CD4-positive, alpha-beta T cell treated with Interleukin-10 for 1 hour (primary cell): ENCODE data around the gene PID1.
"Not testable (repeated sequence)": the region's sequence is repeated elsewhere in the genome, so short reads cannot be mapped to it uniquely, and the experiment has no call there.

Experiments
- DNase-seq: peaks from one replicate; pipeline ENCODE4 v3.0.0-alpha.2; 2020

The PID1 gene

GRCh38 chr2:229206548-229206947 lies 64.5 kb downstream of the PID1 start:
- no peak for DNase-seq

- no peak for DNase-seq
Observed at GRCh38 chr2:229205704-229206103, 65.4 kb downstream of the PID1 start.

GRCh38 chr2:229202646-229203045 lies 68.4 kb downstream of the PID1 start:
- DNase-seq, result no peak

- DNase-seq, result no peak
Observed at GRCh38 chr2:229201521-229201920, 69.6 kb downstream of the PID1 start.

DNA sequence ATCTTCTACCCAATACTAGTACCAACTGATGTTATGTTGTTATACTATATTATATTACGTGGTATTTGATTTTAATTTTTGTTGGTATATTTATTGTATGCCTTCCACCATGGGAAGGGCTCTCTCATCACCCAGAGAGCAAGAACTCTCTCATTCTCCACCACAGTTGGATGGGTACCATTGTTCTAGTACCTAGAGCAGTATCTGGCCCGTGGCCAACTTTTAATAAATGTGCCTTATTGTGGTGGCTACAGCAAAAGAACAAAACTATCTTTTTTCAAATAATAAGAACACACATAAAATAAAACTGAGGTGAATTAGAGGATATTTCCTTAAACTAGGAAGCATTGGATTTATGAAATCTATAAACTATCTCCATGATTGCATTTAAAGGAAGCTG lies 71.8 kb downstream of the PID1 start:
- no peak for DNase-seq

DNA sequence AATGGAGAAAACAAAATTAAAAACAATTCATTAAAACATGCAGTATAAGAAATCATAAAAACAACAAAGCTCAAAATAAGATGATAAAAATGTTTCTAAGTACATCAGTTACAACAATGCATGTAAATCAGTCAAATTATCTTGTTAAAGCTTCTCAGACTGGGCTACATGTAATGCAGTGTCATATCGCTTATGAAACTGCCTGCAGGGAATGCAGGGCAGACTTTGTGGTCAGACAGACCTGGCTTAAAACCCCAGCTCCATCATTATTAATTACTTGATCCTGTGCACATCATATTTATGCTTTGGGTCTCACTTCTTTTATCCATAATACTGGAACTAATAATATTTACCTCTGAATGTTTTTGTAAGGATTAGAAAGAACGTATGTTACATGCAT lies 74.6 kb downstream of the PID1 start:
- no peak for DNase-seq

DNA sequence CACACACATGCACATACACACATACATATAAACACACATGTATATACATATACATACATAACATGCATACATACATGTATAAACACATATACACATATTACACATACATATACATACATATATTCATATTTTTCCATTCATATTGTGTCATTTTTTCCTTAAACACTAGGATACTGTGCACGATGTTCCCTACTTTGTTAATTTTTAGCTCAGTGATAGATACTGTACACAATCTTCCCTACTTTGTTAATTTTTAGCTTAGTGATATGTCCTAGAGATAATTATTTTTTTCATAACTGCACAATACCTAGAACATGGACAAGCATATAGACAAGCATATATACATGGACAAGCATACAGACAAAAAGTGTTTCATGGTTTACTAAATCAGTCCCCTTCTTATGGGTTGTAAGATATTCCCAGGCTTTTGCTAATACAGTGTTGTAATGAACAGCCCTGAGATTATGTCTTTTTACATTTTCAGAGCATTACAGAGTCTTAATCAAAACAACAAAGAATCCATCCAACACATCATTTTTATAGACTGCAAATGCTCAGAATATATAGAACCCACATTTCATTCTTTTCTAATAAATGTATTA lies 75.6 kb downstream of the PID1 start:
- no peak for DNase-seq

- DNase-seq, result no peak
Observed at GRCh38 chr2:229193281-229193680, 77.8 kb downstream of the PID1 start.

DNA sequence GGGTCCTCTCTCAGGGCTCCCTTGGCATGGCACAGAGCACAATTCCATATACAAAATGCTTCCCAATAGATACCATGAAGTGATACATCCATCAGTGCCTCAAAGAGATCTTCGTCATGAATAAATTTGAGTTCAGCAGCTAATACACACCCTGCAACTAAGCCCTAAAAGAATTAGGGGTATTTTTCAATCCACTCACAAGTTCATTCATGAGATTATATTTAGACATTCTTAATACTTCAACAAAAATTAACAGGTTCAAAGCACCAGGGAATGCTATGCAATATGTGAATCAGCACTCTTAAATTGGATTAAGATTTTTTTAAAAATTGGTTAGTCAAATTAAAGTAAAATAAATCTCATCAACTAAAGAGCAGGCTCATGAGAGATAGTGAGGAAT lies 79.7 kb downstream of the PID1 start:
- DNase-seq, result no peak

DNA sequence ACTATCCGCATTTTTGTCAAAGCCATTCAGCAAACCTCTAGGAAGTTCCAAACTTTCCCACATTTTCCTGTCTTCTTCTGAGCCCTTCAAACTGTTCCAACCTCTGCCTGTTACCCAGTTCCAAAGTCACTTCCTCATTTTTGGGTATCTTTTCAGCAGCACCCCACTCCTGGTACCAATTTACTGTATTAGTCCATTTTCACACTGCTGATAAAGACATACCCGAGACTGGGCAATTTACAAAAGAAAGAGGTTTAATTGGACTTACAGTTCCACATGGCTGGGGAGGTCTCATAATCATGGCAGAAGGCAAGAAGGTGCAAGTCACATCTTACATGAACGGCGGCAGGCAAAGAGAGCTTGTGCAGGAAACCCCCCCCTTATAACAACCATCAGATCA lies 84.0 kb downstream of the PID1 start:
- not testable (repeated sequence) for DNase-seq

GRCh38 chr2:229181641-229182040 lies 89.4 kb downstream of the PID1 start:
- DNase-seq, result no peak

DNA sequence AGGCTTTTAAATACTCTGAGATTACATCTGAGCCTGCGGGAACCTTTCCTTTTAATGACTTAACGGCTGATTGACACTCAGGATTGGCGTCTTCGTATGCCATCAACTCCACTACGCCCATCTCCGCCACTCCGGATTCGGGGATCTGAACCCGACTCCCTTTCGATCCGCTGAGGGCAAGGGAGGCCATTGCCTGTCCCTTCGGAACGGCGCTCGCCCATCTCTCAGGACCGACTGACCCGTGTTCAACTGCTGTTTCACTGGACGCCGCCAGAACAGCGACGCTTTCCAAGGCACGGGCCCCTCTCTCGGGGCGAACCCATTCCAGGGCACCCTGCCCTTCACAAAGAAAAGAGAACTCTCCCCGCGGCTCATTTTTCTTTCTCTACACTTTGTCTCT lies 90.4 kb downstream of the PID1 start:
- DNase-seq, result no peak

DNA sequence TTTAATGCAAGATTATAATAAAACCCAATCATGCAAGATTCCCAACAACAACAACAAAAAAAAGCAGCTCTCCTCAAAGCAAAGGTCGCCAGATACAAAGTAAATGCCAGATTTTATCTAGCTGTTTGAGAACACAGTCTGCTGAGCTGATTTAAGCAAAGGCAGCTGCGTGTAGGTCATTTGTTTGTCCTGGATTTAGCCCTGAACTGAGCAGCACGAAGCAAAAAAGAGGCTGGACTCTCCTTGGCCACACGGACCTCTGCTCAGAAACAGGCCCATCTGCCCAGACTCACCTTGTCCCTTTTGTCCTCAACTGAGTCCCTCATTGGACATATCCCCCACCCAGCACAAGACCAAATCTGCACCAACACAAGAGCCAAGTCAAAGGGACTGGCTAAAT lies 91.5 kb downstream of the PID1 start:
- DNase-seq, result no peak

DNA sequence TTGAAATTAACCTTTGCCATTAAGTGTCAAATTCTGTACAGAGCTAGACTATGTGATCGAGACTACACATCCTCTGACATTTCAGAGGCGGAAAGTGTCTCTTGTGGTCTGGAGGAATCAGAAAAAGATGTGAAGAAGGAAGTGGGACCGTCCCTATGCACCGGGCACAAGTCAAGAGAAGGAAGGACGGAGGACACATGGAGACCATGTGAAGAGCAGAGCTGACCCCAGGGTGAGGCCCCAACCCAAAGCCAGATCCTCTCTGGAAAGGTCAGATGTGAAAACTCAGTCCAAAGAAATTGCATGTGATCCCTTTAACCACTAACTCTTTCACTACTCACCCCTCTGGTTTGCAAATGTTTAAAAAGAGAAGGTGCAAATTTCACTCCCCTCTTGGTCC lies 92.4 kb downstream of the PID1 start:
- DNase-seq, result no peak

GRCh38 chr2:229178117-229178516 lies 93.0 kb downstream of the PID1 start:
- no peak for DNase-seq

- DNase-seq, result no peak
Observed at GRCh38 chr2:229176136-229176535, 95.0 kb downstream of the PID1 start.

GRCh38 chr2:229175497-229175863 lies 95.6 kb downstream of the PID1 start:
- DNase-seq, result no peak

DNA sequence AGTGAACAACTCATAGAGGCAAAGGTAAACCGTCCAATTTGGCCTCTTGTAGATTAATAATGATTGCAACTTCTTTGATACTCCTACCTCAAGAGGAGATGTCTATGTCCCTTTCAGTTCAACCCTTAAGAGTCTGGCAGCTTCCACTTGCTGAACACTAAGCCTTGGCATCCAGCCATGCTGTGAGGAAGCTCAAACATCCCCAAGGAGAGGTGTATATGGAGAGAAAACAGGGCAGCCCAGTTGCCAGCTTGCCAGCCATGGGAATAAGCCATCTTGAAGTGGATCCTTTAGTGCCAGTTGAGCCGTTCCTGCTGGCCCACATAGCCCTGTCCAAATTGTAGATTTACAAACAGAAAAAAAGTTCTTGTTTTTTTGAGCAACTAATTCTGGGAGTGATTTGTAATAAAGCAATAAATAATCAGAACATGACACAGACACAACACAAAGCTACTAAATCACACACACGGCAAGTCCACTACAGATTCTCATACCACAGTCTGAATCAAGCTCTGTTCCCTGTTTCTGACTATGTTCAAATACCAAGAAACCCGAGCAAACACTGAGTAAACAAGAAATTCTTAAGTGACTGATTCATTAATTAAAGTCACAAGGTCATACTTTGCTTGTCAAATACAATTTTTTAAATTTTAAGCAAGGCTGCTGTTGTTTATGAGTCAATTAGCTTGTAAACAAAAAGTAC lies 96.1 kb downstream of the PID1 start:
- DNase-seq, result no peak

DNA sequence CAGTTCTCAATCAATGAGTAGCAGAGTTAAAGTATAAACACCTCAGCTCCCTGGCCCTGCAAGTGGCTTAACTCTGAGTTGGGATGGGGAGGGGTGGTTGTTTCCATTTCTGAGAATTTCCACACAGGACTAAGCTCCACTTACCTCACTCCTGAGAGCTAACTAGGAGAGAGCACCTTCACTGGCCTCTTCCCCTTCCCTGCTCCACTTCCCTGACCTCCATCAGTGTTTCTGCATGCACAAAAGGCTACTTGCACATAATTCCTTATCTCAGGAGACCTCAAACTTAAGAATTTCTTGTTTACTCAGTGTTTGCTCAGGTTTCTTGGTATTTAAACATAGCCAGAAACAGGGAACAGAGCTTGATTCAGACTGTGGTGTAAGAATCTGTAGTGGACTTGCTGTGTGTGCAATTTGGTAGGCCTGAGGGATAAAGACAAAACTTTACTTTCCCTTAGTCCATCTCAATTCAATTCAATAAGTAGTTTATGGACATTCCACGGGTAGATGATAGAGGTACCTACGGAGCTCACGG lies 97.2 kb downstream of the PID1 start:
- DNase-seq, result no peak

DNA sequence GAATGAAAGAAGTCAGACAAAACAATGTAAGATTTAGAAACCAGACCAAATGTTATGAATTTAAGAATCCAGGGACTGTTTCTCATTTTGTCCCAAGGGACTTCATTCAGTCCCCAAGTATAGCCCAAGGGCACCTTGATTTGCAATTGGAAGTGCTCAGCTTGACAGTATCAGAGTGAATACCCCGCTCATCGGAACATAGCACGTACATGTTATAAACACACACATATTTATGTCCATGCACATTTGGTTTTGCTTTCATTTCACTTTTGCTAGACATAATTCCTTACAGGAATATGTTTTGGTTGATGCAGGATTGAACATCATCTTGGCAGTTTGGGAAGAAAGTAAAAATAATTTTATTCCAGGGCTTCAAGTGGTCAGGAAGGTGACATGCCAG lies 100.2 kb downstream of the PID1 start:
- no peak for DNase-seq

DNA sequence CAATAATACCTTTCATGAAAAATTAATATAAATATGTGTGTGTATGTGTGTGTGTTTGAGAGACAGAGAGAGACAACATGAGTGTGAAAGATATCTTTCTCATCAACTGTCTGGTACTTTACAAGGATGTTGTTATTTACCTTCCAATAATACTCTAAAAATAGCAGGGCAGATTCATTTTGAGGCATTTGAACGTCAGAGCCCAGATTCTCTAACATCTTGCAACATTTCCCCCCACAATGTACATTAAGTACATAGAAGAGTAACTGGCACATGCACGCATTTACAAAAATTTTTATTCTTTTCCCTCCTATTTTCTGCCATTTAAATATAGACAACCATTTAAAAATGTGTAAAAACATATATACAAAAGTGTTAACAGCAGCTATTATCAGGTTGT lies 100.9 kb downstream of the PID1 start:
- DNase-seq, result no peak

- DNase-seq, result no peak
Observed at GRCh38 chr2:229169751-229170150, 101.3 kb downstream of the PID1 start.

- no peak for DNase-seq
Observed at GRCh38 chr2:229164545-229165249, 106.4 kb downstream of the PID1 start.

GRCh38 chr2:229163893-229164292 lies 107.2 kb downstream of the PID1 start:
- no peak for DNase-seq
